Endothelial cell (in vitro differentiated cells): ENCODE measurements around the gene SAFB2. TPM values are rescaled to one million over a fixed set of nuclear protein-coding genes. Genes with fewer than 3 reads are reported as not detected.

Experiments used
- DNase-seq: peaks from one replicate; pipeline ENCODE4 v3.0.0; 2021; ENCODE audit warnings: low spot score
- H3K27ac Mint-ChIP-seq: one replicate; pipeline ENCODE4 v1.8.0; 2021; ENCODE audit warnings: mixed read lengths, inconsistent platforms; ENCODE audit not compliant: unreplicated experiment
- H3K27me3 Mint-ChIP-seq: one replicate; pipeline ENCODE4 v1.8.0; 2021; ENCODE audit warnings: mild to moderate bottlenecking, moderate library complexity, mixed read lengths, inconsistent platforms; ENCODE audit not compliant: unreplicated experiment
- H3K36me3 Mint-ChIP-seq: one replicate; pipeline ENCODE4 v1.8.0; 2021; ENCODE audit warnings: mild to moderate bottlenecking, low read depth, mixed read lengths, inconsistent platforms; ENCODE audit not compliant: unreplicated experiment
- H3K4me1 Mint-ChIP-seq: one replicate; pipeline ENCODE4 v1.8.0; 2021; ENCODE audit warnings: mild to moderate bottlenecking, mixed read lengths, inconsistent platforms; ENCODE audit not compliant: unreplicated experiment
- H3K4me3 Mint-ChIP-seq: one replicate; pipeline ENCODE4 v1.8.0; 2021; ENCODE audit warnings: mild to moderate bottlenecking, mixed read lengths, inconsistent platforms; ENCODE audit not compliant: unreplicated experiment
- H3K9me3 Mint-ChIP-seq: one replicate; pipeline ENCODE4 v1.8.0; 2021; ENCODE audit warnings: mixed read lengths, inconsistent platforms; ENCODE audit not compliant: unreplicated experiment
- total RNA-seq: library from RNA; stranded (reverse); fragmentation: NEBNext Ultra II Directional; extraction: Animal tissue kit (Norgen Biotek cat#: 25700); gene quantifications from one replicate; pipeline ENCODE4 v1.2.1, GENCODE V29; 2021; ENCODE audit not compliant: unreplicated experiment
- TF ChIP-seq, protein P1 (sequence below): fragments of 200-600 bp; sonication (generic); IDR thresholded peaks from one replicate; pipeline ENCODE4 v1.5.0; 2021; ENCODE audit warnings: antibody characterized with exemption; ENCODE audit not compliant: unreplicated experiment

The SAFB2 gene
- total RNA-seq, 1 donor from 2014 or later, result 85.5 TPM

DNA sequence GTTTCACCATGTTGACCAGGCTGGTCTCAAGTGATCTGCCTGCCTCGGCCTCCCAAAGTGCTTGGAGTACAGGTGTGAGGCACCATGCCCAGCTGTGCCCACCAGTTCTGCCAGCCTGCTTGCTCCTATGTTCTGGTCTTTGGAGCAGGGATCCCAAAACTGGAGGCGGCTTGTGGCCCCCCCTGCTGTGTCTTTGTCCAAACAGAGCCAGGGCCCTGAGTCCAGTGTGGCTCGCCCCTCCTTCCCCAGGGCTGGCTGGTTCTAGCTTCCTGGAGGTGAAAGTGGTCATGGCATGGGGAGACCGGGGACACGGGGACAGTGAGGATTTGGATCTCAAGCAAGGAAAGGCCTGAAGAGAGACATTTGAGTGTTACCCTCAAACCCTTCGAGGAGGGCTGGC is 43.3 kb downstream of the SAFB2 start:
- TF ChIP-seq, protein P1, sequence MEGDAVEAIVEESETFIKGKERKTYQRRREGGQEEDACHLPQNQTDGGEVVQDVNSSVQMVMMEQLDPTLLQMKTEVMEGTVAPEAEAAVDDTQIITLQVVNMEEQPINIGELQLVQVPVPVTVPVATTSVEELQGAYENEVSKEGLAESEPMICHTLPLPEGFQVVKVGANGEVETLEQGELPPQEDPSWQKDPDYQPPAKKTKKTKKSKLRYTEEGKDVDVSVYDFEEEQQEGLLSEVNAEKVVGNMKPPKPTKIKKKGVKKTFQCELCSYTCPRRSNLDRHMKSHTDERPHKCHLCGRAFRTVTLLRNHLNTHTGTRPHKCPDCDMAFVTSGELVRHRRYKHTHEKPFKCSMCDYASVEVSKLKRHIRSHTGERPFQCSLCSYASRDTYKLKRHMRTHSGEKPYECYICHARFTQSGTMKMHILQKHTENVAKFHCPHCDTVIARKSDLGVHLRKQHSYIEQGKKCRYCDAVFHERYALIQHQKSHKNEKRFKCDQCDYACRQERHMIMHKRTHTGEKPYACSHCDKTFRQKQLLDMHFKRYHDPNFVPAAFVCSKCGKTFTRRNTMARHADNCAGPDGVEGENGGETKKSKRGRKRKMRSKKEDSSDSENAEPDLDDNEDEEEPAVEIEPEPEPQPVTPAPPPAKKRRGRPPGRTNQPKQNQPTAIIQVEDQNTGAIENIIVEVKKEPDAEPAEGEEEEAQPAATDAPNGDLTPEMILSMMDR, result no peak
- Mint-ChIP-seq H3K9me3 (no peaks in the 10 kb centered on the region), H3K27ac (no peak overlapping the region), H3K27me3 (peaks cover 1% of the 10 kb centered on the region), H3K4me3 (no peak overlapping the region), H3K4me1 (peaks cover 3% of the 10 kb centered on the region), H3K36me3 (peaks cover 8% of the 10 kb centered on the region)
- DNase-seq, result no peak

DNA sequence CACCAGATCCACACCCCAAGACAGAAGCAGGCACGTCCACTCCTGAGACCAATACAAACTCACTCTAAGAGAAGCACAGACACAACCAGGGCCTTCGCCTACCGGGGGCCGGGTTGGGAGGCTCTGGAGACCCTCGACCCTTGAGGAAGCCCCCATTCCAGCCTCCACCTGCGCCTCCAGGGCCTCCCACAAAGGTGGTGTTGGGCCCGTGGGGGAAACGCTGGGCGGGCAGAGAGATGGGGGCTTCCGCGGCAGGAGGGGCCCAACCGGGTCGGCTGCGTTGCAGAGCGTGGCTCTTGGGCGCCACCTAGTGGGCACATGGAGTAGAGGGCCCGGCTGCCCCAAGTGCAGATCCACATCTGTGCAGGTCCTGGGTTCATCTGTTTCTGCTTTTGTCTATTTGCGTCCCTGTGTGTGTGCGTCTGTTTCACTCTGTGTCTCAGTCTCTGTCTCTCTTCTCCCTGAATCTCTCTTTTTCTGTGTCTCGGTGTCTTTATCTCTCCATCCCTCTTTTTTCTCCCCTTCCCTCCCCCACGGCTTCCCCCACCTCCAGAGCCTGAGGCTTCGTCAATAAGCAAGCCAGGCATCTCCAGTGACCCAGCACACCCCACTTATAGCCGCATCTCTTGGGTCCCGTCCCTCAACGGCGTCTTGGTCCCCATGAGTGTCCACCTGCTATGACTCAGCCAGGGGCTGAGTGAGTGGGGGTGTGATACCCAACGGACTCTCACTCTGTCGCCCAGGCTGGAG is 44.3 kb downstream of the SAFB2 start:
- Mint-ChIP-seq H3K36me3 (peaks cover 7% of the 10 kb centered on the region), H3K9me3 (no peaks in the 10 kb centered on the region), H3K27ac (no peak overlapping the region), H3K4me3 (no peak overlapping the region), H3K4me1 (peaks cover 3% of the 10 kb centered on the region), H3K27me3 (peaks cover 1% of the 10 kb centered on the region)
- TF ChIP-seq, protein P1, result peak; percentile 95
- peak; percentile 83 for DNase-seq

DNA sequence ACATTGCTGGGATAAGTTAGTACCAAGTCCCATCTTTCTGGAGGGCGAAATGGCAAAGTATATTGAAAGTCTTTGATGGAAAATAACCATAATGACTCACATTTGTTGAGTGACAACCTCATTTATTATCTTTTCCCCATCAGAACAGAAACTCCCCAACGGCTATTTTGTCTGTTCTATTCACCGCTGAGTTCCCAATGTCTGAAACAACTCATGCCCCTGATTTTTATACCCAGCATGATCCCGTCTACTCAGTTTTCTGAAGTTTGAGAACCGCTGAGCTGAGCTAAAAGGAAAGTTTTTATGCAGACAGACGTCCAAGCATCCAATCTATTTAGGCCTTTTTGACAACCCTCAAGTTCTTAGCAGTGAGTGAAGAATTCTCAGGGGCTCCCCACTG is 47.0 kb downstream of the SAFB2 start:
- peaks cover 1% of the 10 kb centered on the region for H3K27me3 Mint-ChIP-seq
- H3K27ac Mint-ChIP-seq, result no peak overlapping the region
- TF ChIP-seq, protein P1, result no peak
- H3K4me1 Mint-ChIP-seq, result peaks cover 3% of the 10 kb centered on the region
- no peaks in the 10 kb centered on the region for H3K9me3 Mint-ChIP-seq
- H3K36me3 Mint-ChIP-seq, result peaks cover 4% of the 10 kb centered on the region
- H3K4me3 Mint-ChIP-seq, result no peak overlapping the region
- DNase-seq, result no peak

DNA sequence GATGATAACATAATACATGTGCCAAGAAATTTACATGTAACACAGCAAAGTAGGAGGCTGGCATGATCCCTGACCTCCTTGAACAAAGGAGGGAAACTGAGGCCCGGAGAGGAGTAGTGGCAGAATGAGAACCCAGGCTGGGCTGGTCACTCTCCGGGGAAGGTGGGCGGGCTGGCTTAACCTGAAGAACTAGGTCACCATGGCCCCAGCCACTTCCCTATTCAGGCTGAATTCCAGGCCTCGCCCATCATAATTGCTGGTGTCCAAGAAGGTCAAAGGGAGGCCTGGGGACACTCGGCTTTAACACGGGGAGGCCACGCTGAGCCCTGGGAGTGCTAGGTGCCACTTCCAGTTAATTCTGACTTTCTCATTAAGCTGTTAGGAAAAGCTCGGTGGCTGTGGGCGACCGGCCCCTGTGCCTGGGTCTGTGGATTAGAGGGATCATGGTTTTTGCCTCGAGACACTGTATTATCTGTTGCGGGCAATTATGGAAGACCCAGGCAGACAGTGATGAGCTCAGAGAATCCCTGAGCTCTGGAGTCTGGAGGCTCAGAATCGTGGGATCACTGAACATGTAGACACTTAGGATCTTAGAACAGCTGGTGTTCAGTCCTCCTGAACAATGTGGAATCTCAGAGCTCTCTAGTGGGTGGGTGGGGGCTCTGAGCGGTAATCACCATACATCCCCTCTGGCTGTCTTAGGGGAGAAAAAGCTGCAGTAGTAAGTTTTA is 49.9 kb downstream of the SAFB2 start:
- Mint-ChIP-seq H3K27ac (no peak overlapping the region), H3K9me3 (no peaks in the 10 kb centered on the region), H3K36me3 (peaks cover 1% of the 10 kb centered on the region), H3K4me3 (no peak overlapping the region), H3K4me1 (peaks cover under 1% of the 10 kb centered on the region), H3K27me3 (peaks cover 5% of the 10 kb centered on the region)
- no peak for DNase-seq
- TF ChIP-seq, protein P1, result no peak

DNA sequence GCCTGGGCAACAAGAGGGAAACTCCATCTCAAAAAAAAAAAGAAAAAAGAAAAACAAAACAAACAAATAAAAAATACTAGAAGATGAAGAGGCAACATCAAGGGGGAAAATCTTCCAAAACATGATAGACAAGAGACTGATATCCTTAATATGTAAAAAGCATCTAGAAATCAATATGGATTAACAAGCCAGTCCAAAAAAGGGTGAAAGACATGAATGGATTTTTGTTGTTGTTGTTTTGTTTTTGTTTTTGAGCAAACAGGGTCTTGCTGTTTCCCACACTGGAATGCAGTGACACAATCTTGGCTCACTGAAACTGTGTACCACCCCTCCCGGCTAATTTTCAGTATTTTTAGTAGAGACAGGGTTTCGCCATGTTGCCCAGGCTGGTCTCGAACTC is 50.8 kb downstream of the SAFB2 start:
- Mint-ChIP-seq H3K9me3 (no peaks in the 10 kb centered on the region), H3K36me3 (no peaks in the 10 kb centered on the region), H3K4me3 (no peak overlapping the region), H3K27ac (no peak overlapping the region), H3K4me1 (no peaks in the 10 kb centered on the region), H3K27me3 (peaks cover 4% of the 10 kb centered on the region)
- TF ChIP-seq, protein P1, result no peak
- no peak for DNase-seq
